ENCODE measurements around the gene FHIT. TPM values are rescaled to one million over a fixed set of nuclear protein-coding genes. Genes with fewer than 3 reads are reported as not detected.
"Not testable (repeated sequence)": the region's sequence is repeated elsewhere in the genome, so short reads cannot be mapped to it uniquely, and the experiment has no call there.

The FHIT gene
- total and polyA plus RNA-seq, 11 donors, result 4.2 to 26.8 (median 16.5) TPM

DNA sequence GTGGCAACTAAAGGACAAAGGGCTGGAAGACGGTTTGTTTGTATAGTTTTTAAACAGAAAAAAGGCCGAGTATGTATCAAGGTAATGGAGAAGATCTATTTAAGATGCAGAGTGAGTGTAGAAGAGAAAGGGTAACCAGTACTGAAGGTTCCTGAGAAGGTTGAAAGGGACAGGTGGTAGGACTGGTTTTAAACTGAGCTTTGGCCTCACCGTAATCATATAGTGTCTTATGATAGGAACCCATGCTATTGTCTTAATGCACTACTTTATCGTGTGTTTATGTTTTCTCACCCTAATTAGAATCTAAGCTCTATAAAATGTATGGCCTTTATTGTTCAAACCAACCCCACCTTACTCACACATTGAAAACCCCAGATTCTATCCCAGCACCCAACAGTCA is 32.7 kb downstream of the FHIT start:
- Histone ChIP-seq H3K27me3 (no peaks in the 10 kb centered on the region), H3K36me3 (no peaks in the 10 kb centered on the region), H3K9me3 (peaks cover 0 to 10% (median 0%) of the 10 kb centered on the region in 12 donors), H3K4me1 (peaks cover 0 to 10% (median 0%) of the 10 kb centered on the region in 12 donors), H3K4me3 (no peak overlapping the region), H3K27ac (no peak overlapping the region)
- TF ChIP-seq, protein P1, sequence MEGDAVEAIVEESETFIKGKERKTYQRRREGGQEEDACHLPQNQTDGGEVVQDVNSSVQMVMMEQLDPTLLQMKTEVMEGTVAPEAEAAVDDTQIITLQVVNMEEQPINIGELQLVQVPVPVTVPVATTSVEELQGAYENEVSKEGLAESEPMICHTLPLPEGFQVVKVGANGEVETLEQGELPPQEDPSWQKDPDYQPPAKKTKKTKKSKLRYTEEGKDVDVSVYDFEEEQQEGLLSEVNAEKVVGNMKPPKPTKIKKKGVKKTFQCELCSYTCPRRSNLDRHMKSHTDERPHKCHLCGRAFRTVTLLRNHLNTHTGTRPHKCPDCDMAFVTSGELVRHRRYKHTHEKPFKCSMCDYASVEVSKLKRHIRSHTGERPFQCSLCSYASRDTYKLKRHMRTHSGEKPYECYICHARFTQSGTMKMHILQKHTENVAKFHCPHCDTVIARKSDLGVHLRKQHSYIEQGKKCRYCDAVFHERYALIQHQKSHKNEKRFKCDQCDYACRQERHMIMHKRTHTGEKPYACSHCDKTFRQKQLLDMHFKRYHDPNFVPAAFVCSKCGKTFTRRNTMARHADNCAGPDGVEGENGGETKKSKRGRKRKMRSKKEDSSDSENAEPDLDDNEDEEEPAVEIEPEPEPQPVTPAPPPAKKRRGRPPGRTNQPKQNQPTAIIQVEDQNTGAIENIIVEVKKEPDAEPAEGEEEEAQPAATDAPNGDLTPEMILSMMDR (IDR thresholded peaks at IDR 0.05), result no peak
- TF ChIP-seq POLR2A (IDR thresholded peaks at IDR 0.05), result no peak
- ATAC-seq, result no peak
- intact Hi-C loops (cut with DNase I), result no loop called here
- no peak for DNase-seq
- 74 to 80% (median 77%) methylated on average over 4 of the region's 4 CpGs for WGBS, 4 donors

DNA sequence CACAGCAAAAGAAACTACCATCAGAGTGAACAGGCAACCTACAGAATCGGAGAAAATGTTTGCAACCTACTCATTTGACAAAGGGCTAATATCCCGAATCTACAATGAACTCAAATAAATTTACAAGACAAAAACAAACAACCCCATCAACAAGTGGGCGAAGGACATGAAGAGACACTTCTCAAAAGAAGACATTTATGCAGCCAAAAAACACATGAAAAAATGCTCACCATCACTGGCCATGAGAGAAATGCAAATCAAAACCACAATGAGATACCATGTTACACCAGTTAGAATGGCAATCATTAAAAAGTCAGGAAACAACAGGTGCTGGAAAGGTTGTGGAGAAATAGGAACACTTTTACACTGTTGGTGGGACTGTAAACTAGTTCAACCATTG is 35.1 kb downstream of the FHIT start:
- H3K4me1 ChIP-seq; ATAC-seq; H3K4me3 ChIP-seq; H3K27ac ChIP-seq; H3K27me3 ChIP-seq; intact Hi-C loops (cut with DNase I); H3K36me3 ChIP-seq; DNase-seq: not testable (repeated sequence)
- peaks cover 0 to 10% (median 0%) of the 10 kb centered on the region in 12 donors for H3K9me3 ChIP-seq
- WGBS, 4 donors, result 75 to 96% (median 90%) methylated on average over 3 of the region's 3 CpGs

DNA sequence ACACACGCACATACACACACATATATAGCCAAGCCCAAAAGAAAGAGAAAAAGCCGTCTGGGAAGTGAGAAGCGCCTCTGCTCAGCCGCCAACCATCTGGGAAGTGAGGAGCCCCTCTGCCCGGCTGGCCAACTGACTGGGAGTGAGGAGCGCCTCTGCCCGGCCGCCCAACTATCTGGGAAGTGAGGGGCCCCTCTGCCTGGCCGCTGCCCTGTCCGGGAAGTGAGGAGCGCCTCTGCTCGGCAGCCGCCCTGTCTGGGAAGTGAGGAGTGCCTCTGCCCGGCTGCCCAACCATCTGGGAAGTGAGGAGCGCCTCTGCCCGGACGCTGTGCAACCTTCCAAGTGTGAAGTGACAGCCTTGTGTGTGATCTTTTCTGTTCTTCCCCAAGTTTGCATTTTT is 49.2 kb downstream of the FHIT start:
- intact Hi-C loops (cut with DNase I), result no loop called here

DNA sequence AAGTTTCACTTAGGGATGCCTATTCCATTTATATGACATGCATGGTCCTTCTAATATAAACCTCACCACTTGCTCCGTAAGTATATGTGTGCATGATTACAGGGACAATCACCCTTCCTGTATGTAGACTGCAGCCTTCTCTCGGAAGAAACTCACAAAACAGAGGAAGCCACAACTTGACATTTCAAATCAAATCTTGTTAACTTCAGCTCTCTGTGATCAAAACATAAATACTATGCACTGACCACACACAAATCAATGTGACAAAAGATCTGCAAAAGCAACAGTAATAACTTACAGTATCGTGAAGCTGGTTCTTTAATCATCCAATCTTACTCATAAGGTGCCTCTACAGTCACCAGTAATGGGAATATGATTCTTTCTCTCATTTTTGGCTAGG is 50.2 kb downstream of the FHIT start:
- Histone ChIP-seq H3K27me3 (no peaks in the 10 kb centered on the region), H3K27ac (no peak overlapping the region), H3K9me3 (peaks cover 0 to under 1% (median 0%) of the 10 kb centered on the region in 12 donors), H3K4me3 (no peak overlapping the region), H3K4me1 (peaks cover 0 to 10% (median 0%) of the 10 kb centered on the region in 12 donors), H3K36me3 (no peaks in the 10 kb centered on the region)
- no peak for TF ChIP-seq POLR2A (IDR thresholded peaks at IDR 0.05)
- TF ChIP-seq, protein P1 (IDR thresholded peaks at IDR 0.05), result no peak
- ATAC-seq, result no peak
- no peak for DNase-seq
- intact Hi-C loops (cut with DNase I), result no loop called here
- 90 to 95% (median 91%) methylated on average over 3 of the region's 3 CpGs for WGBS, 4 donors

More for the DNA sequence above, 49.2 kb downstream of the FHIT start:
- Histone ChIP-seq H3K27me3 (no peaks in the 10 kb centered on the region), H3K9me3 (peaks cover 0 to 5% (median 0%) of the 10 kb centered on the region in 12 donors), H3K4me3 (no peak overlapping the region), H3K27ac (no peak overlapping the region), H3K4me1 (peaks cover 0 to 10% (median 0%) of the 10 kb centered on the region in 12 donors), H3K36me3 (no peaks in the 10 kb centered on the region)
- ATAC-seq, result no peak
- 87 to 95% (median 91%) methylated on average over 17 of the region's 17 CpGs for WGBS, 4 donors
- TF ChIP-seq, protein P1 (IDR thresholded peaks at IDR 0.05), result no peak
- no peak for TF ChIP-seq POLR2A (IDR thresholded peaks at IDR 0.05)
- no peak for DNase-seq

DNA sequence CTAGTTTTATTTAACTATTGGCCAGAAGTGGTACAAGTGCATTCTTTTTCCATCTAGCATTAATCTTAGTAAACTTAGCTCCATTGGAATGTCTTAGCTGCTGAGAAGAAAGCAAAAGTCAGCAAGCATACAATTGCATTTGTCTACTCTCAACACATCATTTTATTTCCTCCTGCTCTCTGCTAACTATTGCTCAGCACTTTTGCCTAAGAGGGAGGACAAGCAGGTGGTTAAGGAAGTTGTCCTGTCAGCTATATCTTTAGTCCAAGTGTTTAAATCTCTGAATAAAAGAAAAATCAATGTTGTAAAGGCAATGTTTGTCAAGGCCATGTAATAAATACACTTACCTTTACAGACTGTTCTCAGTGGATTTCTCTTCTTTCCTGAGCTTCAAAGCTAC is 51.0 kb downstream of the FHIT start:
- no peak overlapping the region for H3K4me3 ChIP-seq
- H3K4me1 ChIP-seq, result peaks cover 0 to 10% (median 0%) of the 10 kb centered on the region in 12 donors
- DNase-seq (no peak), ATAC-seq (no peak)
- no peaks in the 10 kb centered on the region for H3K36me3 ChIP-seq
- no peaks in the 10 kb centered on the region for H3K9me3 ChIP-seq
- TF ChIP-seq, protein P1 (IDR thresholded peaks at IDR 0.05), result no peak
- no peak for TF ChIP-seq POLR2A (IDR thresholded peaks at IDR 0.05)
- H3K27me3 ChIP-seq, result no peaks in the 10 kb centered on the region
- intact Hi-C loops (cut with DNase I), result no loop called here
- no peak overlapping the region for H3K27ac ChIP-seq
